SK-N-SH treated with all-trans-retinoic acid at 6 μM for 48 hours (cell line): ENCODE measurements around the gene ROBO1.

ENCODE experiments used
- BACH2 ChIP-seq: fragments of 250-450 bp; sonication (Bioruptor Pico); IDR thresholded peaks from 2 replicates; pipeline ENCODE4 v1.9.0; 2021; ENCODE audit warnings: mild to moderate bottlenecking, borderline replicate concordance
- CREB5 ChIP-seq: fragments of 250-450 bp; sonication (Bioruptor Pico); IDR thresholded peaks from 2 replicates; pipeline ENCODE4 v1.5.1; 2020; ENCODE audit warnings: low read depth, mild to moderate bottlenecking, moderate library complexity
- CSDC2 ChIP-seq: fragments of 250-450 bp; sonication (Bioruptor Pico); IDR thresholded peaks from 2 replicates; pipeline ENCODE4 v1.5.0; 2020; ENCODE audit warnings: mild to moderate bottlenecking, moderate library complexity
- CSRNP3 ChIP-seq: fragments of 250-450 bp; sonication (Bioruptor Pico); IDR thresholded peaks from 2 replicates; pipeline ENCODE4 v1.5.1; 2021; ENCODE audit warnings: mild to moderate bottlenecking, moderate library complexity
- PATZ1 ChIP-seq: fragments of 250-450 bp; sonication (Bioruptor Pico); IDR thresholded peaks from 2 replicates; pipeline ENCODE4 v1.8.0; 2020; ENCODE audit warnings: mild to moderate bottlenecking, moderate library complexity, borderline replicate concordance
- POU6F1 ChIP-seq: fragments of 250-450 bp; sonication (Bioruptor Pico); IDR thresholded peaks from 2 replicates; pipeline ENCODE4 v1.8.0; 2021; ENCODE audit warnings: low read depth, mild to moderate bottlenecking, moderate library complexity, borderline replicate concordance
- RARB ChIP-seq: fragments of 250-450 bp; sonication (Bioruptor Pico); IDR thresholded peaks from 2 replicates; pipeline ENCODE4 v1.8.0; 2021; ENCODE audit warnings: mild to moderate bottlenecking, moderate library complexity
- SNAI2 ChIP-seq: fragments of 250-450 bp; sonication (Bioruptor Pico); IDR thresholded peaks from 2 replicates; pipeline ENCODE4 v1.5.0; 2020; ENCODE audit warnings: mild to moderate bottlenecking, moderate library complexity
- TCF4 ChIP-seq: fragments of 250-450 bp; sonication (Bioruptor Pico); IDR thresholded peaks from 2 replicates; pipeline ENCODE4 v1.8.0; 2021; ENCODE audit warnings: mild to moderate bottlenecking, moderate library complexity, borderline replicate concordance
- ZFP3 ChIP-seq: fragments of 250-450 bp; sonication (Bioruptor Pico); IDR thresholded peaks from 2 replicates; pipeline ENCODE4 v1.5.0; 2020; ENCODE audit warnings: mild to moderate bottlenecking, moderate library complexity
- ZFP30 ChIP-seq: fragments of 450-650 bp; formaldehyde crosslinking; IDR thresholded peaks from 2 replicates; pipeline ENCODE4 v1.5.0; 2022; ENCODE audit warnings: mild to moderate bottlenecking, moderate library complexity
- ZNF70 ChIP-seq: fragments of 450-650 bp; formaldehyde crosslinking; IDR thresholded peaks from 2 replicates; pipeline ENCODE4 v1.5.0; 2020; ENCODE audit warnings: mild to moderate bottlenecking, moderate library complexity
- ZNF8 ChIP-seq: fragments of 450-650 bp; formaldehyde crosslinking; IDR thresholded peaks from 2 replicates; pipeline ENCODE4 v1.5.0; 2020; ENCODE audit warnings: mild to moderate bottlenecking, moderate library complexity

- TF ChIP-seq CREB5 (CRISPR knock-in tag) (no peak), ZNF70 (no peak), POU6F1 (CRISPR knock-in tag) (no peak), CSRNP3 (CRISPR knock-in tag) (no peak), PATZ1 (CRISPR knock-in tag) (no peak), TCF4 (CRISPR knock-in tag) (no peak), ZFP3 (no peak), ZFP30 (CRISPR knock-in tag) (no peak), CSDC2 (CRISPR knock-in tag) (no peak), BACH2 (CRISPR knock-in tag) (no peak), SNAI2 (no peak), RARB (CRISPR knock-in tag) (no peak), ZNF8 (CRISPR knock-in tag) (no peak)
Measured at GRCh38 chr3:78887029-78887428, 880.8 kb downstream of the ROBO1 start.
